HEK293 (cell line): ENCODE measurements around the gene SELENOO.

ENCODE experiments used
- CTCF ChIA-PET: fragments of 350-600 bp; formaldehyde crosslinking; extraction: SDS; loops from one replicate; lab custom pipeline; 2021; ENCODE audit warnings: antibody characterized with exemption; lab: Yijun Ruan, JAX
- POLR2A ChIA-PET: fragments of 300-600 bp; formaldehyde crosslinking; extraction: SDS; loops from one replicate; lab custom pipeline; 2020; ENCODE audit warnings: antibody characterized with exemption, inconsistent platforms; lab: Yijun Ruan, JAX
- H3K27ac ChIP-seq: fragments of 200-500 bp; sonication (Bioruptor generic); 2 replicates; pipeline ENCODE4 v1.5.1; 2014; ENCODE audit warnings: low read depth, low read length, control low read depth, inconsistent platforms; ENCODE audit errors: extremely low read depth
- H3K36me3 ChIP-seq, 2 experiments: fragments of 200-500 bp in 1 of 2; sonication (Bioruptor generic) in 1 of 2; 1 replicate in 1 of 2; 2 replicates in 1 of 2; pipeline ENCODE4 v1.5.1; 2014 to 2017; ENCODE audit warnings: inconsistent platforms in 2 of 2, low read length in 2 of 2; ENCODE audit not compliant: control insufficient read depth in 2 of 2, insufficient read depth in 1 of 2
- H3K4me1 ChIP-seq: fragments of 200-500 bp; sonication (Bioruptor generic); 2 replicates; pipeline ENCODE4 v1.5.1; 2014; ENCODE audit warnings: mild to moderate bottlenecking, low read length, inconsistent platforms; ENCODE audit not compliant: control insufficient read depth, insufficient read depth
- H3K4me3 ChIP-seq: 2 replicates; pipeline ENCODE4 v1.5.1; 2011; ENCODE audit warnings: low read depth, mild to moderate bottlenecking, control low read depth, low read length, moderate library complexity
- H3K9me3 ChIP-seq: fragments of 200-500 bp; sonication (Bioruptor generic); 2 replicates; pipeline ENCODE4 v1.5.1; 2014; ENCODE audit warnings: low read depth, low read length, inconsistent platforms; ENCODE audit not compliant: control insufficient read depth, insufficient read depth
- GLIS1 ChIP-seq: fragments of 450-650 bp; formaldehyde crosslinking; IDR thresholded peaks from 2 replicates; pipeline ENCODE4 v1.5.1; 2016; ENCODE audit warnings: missing biosample characterization, missing genetic modification characterization
- KLF16 ChIP-seq: fragments of 450-650 bp; formaldehyde crosslinking; IDR thresholded peaks from 2 replicates; pipeline ENCODE4 v1.5.1; 2017; ENCODE audit warnings: missing biosample characterization, missing genetic modification characterization
- KLF7 ChIP-seq: fragments of 450-650 bp; formaldehyde crosslinking; IDR thresholded peaks from 2 replicates; pipeline ENCODE4 v1.5.1; 2016; ENCODE audit warnings: missing biosample characterization, missing genetic modification characterization, borderline replicate concordance
- KLF8 ChIP-seq: fragments of 450-650 bp; formaldehyde crosslinking; IDR thresholded peaks from 2 replicates; pipeline ENCODE4 v1.5.1; 2016; ENCODE audit warnings: missing biosample characterization, missing genetic modification characterization
- KLF9 ChIP-seq: fragments of 450-650 bp; formaldehyde crosslinking; IDR thresholded peaks from 2 replicates; pipeline ENCODE4 v1.5.1; 2016; ENCODE audit warnings: missing biosample characterization, missing genetic modification characterization, low read depth
- SALL2 ChIP-seq: fragments of 450-650 bp; formaldehyde crosslinking; IDR thresholded peaks from 2 replicates; pipeline ENCODE4 v1.5.0; 2017; ENCODE audit warnings: missing biosample characterization, mild to moderate bottlenecking, missing genetic modification characterization, borderline replicate concordance
- SP2 ChIP-seq: fragments of 450-650 bp; formaldehyde crosslinking; IDR thresholded peaks from 2 replicates; pipeline ENCODE4 v1.5.1; 2016; ENCODE audit warnings: missing biosample characterization, missing genetic modification characterization
- ZBTB21 ChIP-seq: fragments of 450-650 bp; formaldehyde crosslinking; IDR thresholded peaks from 2 replicates; pipeline ENCODE4 v1.5.1; 2017; ENCODE audit warnings: missing biosample characterization, missing genetic modification characterization
- ZEB2 ChIP-seq: fragments of 450-650 bp; formaldehyde crosslinking; IDR thresholded peaks from 2 replicates; pipeline ENCODE4 v1.5.1; 2016; ENCODE audit warnings: missing biosample characterization, missing genetic modification characterization
- ZNF248 ChIP-seq: fragments of 450-650 bp; formaldehyde crosslinking; IDR thresholded peaks from 2 replicates; pipeline ENCODE4 v1.5.1; 2017; ENCODE audit warnings: missing biosample characterization, missing genetic modification characterization
- ZNF394 ChIP-seq: fragments of 450-650 bp; formaldehyde crosslinking; IDR thresholded peaks from 2 replicates; pipeline ENCODE4 v1.5.1; 2016; ENCODE audit warnings: missing biosample characterization, missing genetic modification characterization, mild to moderate bottlenecking, moderate library complexity, borderline replicate concordance
- ZNF426 ChIP-seq: fragments of 450-650 bp; formaldehyde crosslinking; IDR thresholded peaks from 2 replicates; pipeline ENCODE4 v1.5.1; 2017; ENCODE audit warnings: missing biosample characterization, missing genetic modification characterization, mild to moderate bottlenecking, inconsistent platforms, moderate library complexity
- ZNF600 ChIP-seq: fragments of 450-650 bp; formaldehyde crosslinking; IDR thresholded peaks from 2 replicates; pipeline ENCODE4 v1.5.1; 2016; ENCODE audit warnings: missing biosample characterization, missing genetic modification characterization
- ZNF629 ChIP-seq: fragments of 450-650 bp; formaldehyde crosslinking; IDR thresholded peaks from 2 replicates; pipeline ENCODE4 v1.5.1; 2017; ENCODE audit warnings: missing biosample characterization, missing genetic modification characterization
- ZXDB ChIP-seq: fragments of 450-650 bp; formaldehyde crosslinking; IDR thresholded peaks from 2 replicates; pipeline ENCODE4 v1.5.1; 2016; ENCODE audit warnings: missing biosample characterization, missing genetic modification characterization
- TF ChIP-seq, protein P1 (sequence below): fragments of 450-650 bp; formaldehyde crosslinking; IDR thresholded peaks from 2 replicates; pipeline ENCODE4 v1.5.1; 2016; ENCODE audit warnings: missing biosample characterization, missing genetic modification characterization, low read depth
- TF ChIP-seq, protein P2 (sequence below): fragments of 450-650 bp; formaldehyde crosslinking; IDR thresholded peaks from 2 replicates; pipeline ENCODE4 v1.5.1; 2017; ENCODE audit warnings: missing biosample characterization, missing genetic modification characterization
- TF ChIP-seq, protein P3 (sequence below): fragments of 450-650 bp; formaldehyde crosslinking; IDR thresholded peaks from 2 replicates; pipeline ENCODE4 v1.5.1; 2017; ENCODE audit warnings: missing biosample characterization, mild to moderate bottlenecking, missing genetic modification characterization, moderate library complexity
- TF ChIP-seq, protein P4 (sequence below): fragments of 450-650 bp; formaldehyde crosslinking; IDR thresholded peaks from 2 replicates; pipeline ENCODE4 v1.5.1; 2016; ENCODE audit warnings: missing biosample characterization, missing genetic modification characterization
- TF ChIP-seq, protein P5 (sequence below): fragments of 450-650 bp; formaldehyde crosslinking; IDR thresholded peaks from 2 replicates; pipeline ENCODE4 v1.5.1; 2016; ENCODE audit warnings: missing biosample characterization, missing genetic modification characterization
- TF ChIP-seq, protein P6 (sequence below): fragments of 450-650 bp; formaldehyde crosslinking; optimal IDR thresholded peaks from 2 replicates; pipeline ENCODE3; 2016; ENCODE audit warnings: missing biosample characterization, mild to moderate bottlenecking, missing genetic modification characterization
- TF ChIP-seq, protein P7 (sequence below): fragments of 450-650 bp; formaldehyde crosslinking; IDR thresholded peaks from 2 replicates; pipeline ENCODE4 v1.5.1; 2016; ENCODE audit warnings: missing biosample characterization, missing genetic modification characterization, borderline replicate concordance

SELENOO gene

DNA sequence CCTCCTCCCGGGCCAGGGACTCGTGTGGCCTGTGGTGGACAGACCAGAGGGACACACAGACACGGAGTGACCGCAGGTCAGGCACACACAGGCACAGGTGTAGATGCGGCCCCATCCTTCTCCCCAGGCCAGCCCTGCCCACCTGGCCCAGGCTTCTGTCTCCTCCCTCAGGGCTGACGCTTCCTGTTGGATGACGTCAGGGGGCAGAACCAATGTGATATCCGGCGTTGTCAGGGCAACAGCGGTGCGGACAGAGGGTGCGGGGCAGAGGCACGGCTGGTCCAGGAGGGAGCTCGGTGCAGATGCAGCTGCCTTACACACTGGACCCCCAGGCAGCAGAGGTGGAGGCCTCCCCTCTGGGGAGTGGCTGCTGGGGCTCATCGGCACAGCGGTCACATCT lies 46.9 kb downstream of the SELENOO start:
- Histone ChIP-seq H3K4me1 (peaks cover 12% of the 10 kb centered on the region), H3K9me3 (no peaks in the 10 kb centered on the region), H3K36me3 (peaks cover 8 to 56% of the 10 kb centered on the region in 2 experiments; a peak in 2 of 3 replicates), H3K4me3 (no peak overlapping the region), H3K27ac (no peak overlapping the region; the same call in 1 of the 2 replicates)
- POLR2A ChIA-PET: interaction anchor here (0.6 to 2.3 kb wide), 2 partner anchors 24 to 277 kb away, joined by 3 to 5 read pairs; partner anchors contain the start of gene SCO2
- CTCF ChIA-PET: interaction anchor here (1.2 kb wide), 1 partner anchor 24 kb away, joined by 3 read pairs; no protein-coding TSS in a partner anchor
- peak; percentile 83 for TF ChIP-seq ZBTB21 (tag by site-specific recombination)
- no peak for TF ChIP-seq KLF9 (tag by site-specific recombination)
- peak; percentile 76 for TF ChIP-seq GLIS1 (tag by site-specific recombination)
- TF ChIP-seq, protein P1, sequence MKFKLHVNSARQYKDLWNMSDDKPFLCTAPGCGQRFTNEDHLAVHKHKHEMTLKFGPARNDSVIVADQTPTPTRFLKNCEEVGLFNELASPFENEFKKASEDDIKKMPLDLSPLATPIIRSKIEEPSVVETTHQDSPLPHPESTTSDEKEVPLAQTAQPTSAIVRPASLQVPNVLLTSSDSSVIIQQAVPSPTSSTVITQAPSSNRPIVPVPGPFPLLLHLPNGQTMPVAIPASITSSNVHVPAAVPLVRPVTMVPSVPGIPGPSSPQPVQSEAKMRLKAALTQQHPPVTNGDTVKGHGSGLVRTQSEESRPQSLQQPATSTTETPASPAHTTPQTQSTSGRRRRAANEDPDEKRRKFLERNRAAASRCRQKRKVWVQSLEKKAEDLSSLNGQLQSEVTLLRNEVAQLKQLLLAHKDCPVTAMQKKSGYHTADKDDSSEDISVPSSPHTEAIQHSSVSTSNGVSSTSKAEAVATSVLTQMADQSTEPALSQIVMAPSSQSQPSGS (tag by site-specific recombination): peak; percentile 97
- no peak for TF ChIP-seq ZNF394 (tag by site-specific recombination)
- TF ChIP-seq, protein P2, sequence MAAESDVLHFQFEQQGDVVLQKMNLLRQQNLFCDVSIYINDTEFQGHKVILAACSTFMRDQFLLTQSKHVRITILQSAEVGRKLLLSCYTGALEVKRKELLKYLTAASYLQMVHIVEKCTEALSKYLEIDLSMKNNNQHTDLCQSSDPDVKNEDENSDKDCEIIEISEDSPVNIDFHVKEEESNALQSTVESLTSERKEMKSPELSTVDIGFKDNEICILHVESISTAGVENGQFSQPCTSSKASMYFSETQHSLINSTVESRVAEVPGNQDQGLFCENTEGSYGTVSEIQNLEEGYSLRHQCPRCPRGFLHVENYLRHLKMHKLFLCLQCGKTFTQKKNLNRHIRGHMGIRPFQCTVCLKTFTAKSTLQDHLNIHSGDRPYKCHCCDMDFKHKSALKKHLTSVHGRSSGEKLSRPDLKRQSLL (tag by site-specific recombination): no peak
- TF ChIP-seq, protein P3, sequence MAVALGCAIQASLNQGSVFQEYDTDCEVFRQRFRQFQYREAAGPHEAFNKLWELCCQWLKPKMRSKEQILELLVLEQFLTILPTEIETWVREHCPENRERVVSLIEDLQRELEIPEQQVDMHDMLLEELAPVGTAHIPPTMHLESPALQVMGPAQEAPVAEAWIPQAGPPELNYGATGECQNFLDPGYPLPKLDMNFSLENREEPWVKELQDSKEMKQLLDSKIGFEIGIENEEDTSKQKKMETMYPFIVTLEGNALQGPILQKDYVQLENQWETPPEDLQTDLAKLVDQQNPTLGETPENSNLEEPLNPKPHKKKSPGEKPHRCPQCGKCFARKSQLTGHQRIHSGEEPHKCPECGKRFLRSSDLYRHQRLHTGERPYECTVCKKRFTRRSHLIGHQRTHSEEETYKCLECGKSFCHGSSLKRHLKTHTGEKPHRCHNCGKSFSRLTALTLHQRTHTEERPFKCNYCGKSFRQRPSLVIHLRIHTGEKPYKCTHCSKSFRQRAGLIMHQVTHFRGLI (tag by site-specific recombination): no peak
- TF ChIP-seq, protein P4, sequence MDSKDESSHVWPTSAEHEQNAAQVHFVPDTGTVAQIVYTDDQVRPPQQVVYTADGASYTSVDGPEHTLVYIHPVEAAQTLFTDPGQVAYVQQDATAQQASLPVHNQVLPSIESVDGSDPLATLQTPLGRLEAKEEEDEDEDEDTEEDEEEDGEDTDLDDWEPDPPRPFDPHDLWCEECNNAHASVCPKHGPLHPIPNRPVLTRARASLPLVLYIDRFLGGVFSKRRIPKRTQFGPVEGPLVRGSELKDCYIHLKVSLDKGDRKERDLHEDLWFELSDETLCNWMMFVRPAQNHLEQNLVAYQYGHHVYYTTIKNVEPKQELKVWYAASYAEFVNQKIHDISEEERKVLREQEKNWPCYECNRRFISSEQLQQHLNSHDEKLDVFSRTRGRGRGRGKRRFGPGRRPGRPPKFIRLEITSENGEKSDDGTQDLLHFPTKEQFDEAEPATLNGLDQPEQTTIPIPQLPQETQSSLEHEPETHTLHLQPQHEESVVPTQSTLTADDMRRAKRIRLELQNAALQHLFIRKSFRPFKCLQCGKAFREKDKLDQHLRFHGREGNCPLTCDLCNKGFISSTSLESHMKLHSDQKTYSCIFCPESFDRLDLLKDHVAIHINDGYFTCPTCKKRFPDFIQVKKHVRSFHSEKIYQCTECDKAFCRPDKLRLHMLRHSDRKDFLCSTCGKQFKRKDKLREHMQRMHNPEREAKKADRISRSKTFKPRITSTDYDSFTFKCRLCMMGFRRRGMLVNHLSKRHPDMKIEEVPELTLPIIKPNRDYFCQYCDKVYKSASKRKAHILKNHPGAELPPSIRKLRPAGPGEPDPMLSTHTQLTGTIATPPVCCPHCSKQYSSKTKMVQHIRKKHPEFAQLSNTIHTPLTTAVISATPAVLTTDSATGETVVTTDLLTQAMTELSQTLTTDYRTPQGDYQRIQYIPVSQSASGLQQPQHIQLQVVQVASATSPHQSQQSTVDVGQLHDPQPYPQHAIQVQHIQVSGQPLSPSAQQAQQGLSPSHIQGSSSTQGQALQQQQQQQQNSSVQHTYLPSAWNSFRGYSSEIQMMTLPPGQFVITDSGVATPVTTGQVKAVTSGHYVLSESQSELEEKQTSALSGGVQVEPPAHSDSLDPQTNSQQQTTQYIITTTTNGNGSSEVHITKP (tag by site-specific recombination): peak; percentile 44; the same call in 1 of the 2 replicates
- TF ChIP-seq ZNF426 (tag by site-specific recombination): no peak
- TF ChIP-seq KLF8 (tag by site-specific recombination): peak; percentile 14; the same call in 1 of the 2 replicates
- TF ChIP-seq, protein P5, sequence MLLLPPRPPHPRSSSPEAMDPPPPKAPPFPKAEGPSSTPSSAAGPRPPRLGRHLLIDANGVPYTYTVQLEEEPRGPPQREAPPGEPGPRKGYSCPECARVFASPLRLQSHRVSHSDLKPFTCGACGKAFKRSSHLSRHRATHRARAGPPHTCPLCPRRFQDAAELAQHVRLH (tag by site-specific recombination): no peak
- TF ChIP-seq ZXDB (tag by site-specific recombination): no peak
- TF ChIP-seq ZNF248 (tag by site-specific recombination): no peak
- peak; percentile 94 for TF ChIP-seq ZNF629
- TF ChIP-seq SALL2 (tag by site-specific recombination): no peak
- TF ChIP-seq SP2 (tag by site-specific recombination): peak; percentile 73
- TF ChIP-seq, protein P6, sequence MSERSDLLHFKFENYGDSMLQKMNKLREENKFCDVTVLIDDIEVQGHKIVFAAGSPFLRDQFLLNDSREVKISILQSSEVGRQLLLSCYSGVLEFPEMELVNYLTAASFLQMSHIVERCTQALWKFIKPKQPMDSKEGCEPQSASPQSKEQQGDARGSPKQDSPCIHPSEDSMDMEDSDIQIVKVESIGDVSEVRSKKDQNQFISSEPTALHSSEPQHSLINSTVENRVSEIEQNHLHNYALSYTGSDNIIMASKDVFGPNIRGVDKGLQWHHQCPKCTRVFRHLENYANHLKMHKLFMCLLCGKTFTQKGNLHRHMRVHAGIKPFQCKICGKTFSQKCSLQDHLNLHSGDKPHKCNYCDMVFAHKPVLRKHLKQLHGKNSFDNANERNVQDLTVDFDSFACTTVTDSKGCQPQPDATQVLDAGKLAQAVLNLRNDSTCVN (tag by site-specific recombination): peak; percentile 18
- 0 out of 2 replicates have a peak, but pooled peaks have one; percentile 51 for TF ChIP-seq ZNF600 (tag by site-specific recombination)
- peak; percentile 76 for TF ChIP-seq ZEB2 (tag by site-specific recombination)
- TF ChIP-seq, protein P7, sequence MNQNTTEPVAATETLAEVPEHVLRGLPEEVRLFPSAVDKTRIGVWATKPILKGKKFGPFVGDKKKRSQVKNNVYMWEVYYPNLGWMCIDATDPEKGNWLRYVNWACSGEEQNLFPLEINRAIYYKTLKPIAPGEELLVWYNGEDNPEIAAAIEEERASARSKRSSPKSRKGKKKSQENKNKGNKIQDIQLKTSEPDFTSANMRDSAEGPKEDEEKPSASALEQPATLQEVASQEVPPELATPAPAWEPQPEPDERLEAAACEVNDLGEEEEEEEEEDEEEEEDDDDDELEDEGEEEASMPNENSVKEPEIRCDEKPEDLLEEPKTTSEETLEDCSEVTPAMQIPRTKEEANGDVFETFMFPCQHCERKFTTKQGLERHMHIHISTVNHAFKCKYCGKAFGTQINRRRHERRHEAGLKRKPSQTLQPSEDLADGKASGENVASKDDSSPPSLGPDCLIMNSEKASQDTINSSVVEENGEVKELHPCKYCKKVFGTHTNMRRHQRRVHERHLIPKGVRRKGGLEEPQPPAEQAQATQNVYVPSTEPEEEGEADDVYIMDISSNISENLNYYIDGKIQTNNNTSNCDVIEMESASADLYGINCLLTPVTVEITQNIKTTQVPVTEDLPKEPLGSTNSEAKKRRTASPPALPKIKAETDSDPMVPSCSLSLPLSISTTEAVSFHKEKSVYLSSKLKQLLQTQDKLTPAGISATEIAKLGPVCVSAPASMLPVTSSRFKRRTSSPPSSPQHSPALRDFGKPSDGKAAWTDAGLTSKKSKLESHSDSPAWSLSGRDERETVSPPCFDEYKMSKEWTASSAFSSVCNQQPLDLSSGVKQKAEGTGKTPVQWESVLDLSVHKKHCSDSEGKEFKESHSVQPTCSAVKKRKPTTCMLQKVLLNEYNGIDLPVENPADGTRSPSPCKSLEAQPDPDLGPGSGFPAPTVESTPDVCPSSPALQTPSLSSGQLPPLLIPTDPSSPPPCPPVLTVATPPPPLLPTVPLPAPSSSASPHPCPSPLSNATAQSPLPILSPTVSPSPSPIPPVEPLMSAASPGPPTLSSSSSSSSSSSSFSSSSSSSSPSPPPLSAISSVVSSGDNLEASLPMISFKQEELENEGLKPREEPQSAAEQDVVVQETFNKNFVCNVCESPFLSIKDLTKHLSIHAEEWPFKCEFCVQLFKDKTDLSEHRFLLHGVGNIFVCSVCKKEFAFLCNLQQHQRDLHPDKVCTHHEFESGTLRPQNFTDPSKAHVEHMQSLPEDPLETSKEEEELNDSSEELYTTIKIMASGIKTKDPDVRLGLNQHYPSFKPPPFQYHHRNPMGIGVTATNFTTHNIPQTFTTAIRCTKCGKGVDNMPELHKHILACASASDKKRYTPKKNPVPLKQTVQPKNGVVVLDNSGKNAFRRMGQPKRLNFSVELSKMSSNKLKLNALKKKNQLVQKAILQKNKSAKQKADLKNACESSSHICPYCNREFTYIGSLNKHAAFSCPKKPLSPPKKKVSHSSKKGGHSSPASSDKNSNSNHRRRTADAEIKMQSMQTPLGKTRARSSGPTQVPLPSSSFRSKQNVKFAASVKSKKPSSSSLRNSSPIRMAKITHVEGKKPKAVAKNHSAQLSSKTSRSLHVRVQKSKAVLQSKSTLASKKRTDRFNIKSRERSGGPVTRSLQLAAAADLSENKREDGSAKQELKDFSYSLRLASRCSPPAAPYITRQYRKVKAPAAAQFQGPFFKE (tag by site-specific recombination): no peak
- TF ChIP-seq KLF7 (tag by site-specific recombination): no peak
- TF ChIP-seq KLF16 (tag by site-specific recombination): no peak
